Activated CD4-positive, CD25-positive, alpha-beta regulatory T cell (primary cell): ENCODE results near the gene DES.

Experiments used
- DNase-seq, 4 experiments: peaks; one replicate each; lab custom pipeline; 2025; lab: John Stamatoyannopoulos, UW

Gene DES

DNA sequence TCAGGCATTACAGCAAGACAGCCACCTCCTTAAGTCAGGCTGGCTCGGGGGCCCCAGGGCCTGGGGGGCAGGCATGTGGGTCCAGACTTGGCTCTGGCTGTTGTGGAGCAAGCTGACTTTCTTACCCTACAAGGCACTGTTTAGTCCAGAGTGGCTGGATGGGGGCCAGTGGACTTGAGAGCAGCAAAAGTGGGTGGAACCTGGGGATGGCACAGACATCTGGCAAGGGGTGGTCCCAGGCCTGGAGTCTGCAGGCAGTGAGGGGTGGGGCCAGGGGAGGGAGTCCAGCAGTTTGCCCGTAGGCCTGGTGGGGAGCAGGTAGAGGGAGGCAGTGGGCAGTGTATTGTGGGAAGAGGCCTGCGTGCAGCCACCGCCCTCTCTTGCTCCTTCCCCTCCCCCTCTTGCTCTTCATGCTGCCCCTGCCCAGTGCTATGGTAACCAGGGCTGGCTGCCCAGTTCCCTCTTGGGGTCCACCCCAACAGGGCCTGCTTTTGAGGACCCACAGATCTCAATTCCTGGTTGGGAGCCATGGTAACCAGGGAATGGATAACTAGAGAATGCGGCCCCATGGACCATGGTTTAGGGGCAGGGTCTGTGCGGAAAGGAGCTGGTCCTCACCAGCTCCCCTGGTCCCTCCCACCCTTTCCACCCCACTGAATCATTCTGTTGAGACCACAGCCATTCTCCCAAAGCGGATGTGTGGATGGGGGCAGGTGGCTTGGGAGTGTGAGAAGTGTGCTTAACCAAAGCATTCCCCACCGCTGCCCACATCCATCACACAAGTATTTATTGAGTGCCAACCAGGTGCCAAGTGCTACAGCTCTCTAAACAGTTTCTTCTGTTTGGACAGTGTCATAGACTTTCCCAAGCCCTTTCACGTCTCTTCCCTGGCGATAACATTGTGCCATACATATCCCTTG is 35.8 kb downstream of the DES start:
- no peak for DNase-seq

DNA sequence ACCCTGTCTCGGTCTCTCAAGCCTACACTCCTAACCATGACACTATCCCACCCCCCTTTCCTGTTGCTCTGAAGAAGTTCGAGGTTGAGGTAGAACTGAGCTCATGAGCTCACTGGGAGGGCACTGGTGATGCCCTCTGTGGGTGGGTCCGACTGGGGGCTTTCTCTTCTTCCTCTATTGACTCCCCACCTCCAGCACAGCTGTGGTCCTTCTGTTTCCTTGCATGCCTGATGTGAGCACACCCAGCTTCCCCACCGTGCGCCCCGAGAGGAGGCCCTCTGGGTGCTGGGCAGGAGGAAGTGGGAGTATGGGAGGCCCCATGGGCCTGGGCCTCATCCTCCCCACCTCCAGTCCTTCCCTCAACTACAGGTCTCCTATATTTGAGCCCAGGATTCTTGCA is 37.4 kb downstream of the DES start:
- no peak for DNase-seq

DNA sequence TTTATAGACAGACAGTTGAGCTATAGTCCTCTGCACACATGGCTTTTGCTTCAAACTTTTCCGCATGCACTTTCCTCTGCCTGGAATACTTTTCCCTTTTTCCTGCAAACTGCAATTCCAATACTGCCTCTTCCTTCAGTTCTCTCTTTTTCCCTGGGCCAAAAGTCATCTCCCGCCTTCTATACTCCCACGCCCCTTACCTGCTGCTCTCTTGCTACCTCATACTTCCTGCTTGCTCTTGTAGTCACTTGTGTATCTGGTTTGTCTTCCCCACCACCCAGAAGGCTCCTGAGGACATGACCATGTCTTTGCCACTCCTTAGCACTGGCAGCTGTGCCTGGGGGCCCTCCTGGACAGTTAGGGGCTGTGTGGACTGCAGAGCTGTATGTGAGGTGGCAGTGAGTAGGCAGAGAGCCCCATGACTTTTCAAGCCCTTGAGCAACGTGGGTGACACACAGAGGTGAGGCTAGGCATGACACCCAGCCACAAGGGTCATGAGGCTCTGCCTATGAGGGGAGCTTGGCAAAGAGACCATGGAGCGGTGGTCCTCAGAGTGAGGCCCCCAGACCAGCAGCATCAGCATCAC is 39.7 kb downstream of the DES start:
- DNase-seq: no peak

DNA sequence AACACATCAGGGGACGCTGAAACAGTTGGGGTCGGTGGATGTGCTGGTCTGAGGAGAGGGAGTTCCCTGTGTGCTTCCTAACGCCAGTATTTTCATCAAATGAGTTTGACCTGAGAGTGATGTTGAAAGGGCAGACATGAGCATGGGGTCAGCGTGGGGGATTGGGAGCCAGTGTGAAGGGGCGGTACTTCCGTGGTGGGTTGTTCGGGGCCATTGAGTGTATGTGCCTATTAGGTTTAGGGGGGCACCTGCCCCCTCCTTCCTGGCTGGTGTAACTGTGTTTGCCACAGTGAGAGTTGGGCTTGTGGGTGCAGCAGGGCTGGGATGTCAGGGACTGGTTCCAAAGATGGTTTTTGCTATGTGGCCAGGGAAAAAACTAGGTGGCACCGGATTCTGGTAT is 40.8 kb downstream of the DES start:
- no peak for DNase-seq

DNA sequence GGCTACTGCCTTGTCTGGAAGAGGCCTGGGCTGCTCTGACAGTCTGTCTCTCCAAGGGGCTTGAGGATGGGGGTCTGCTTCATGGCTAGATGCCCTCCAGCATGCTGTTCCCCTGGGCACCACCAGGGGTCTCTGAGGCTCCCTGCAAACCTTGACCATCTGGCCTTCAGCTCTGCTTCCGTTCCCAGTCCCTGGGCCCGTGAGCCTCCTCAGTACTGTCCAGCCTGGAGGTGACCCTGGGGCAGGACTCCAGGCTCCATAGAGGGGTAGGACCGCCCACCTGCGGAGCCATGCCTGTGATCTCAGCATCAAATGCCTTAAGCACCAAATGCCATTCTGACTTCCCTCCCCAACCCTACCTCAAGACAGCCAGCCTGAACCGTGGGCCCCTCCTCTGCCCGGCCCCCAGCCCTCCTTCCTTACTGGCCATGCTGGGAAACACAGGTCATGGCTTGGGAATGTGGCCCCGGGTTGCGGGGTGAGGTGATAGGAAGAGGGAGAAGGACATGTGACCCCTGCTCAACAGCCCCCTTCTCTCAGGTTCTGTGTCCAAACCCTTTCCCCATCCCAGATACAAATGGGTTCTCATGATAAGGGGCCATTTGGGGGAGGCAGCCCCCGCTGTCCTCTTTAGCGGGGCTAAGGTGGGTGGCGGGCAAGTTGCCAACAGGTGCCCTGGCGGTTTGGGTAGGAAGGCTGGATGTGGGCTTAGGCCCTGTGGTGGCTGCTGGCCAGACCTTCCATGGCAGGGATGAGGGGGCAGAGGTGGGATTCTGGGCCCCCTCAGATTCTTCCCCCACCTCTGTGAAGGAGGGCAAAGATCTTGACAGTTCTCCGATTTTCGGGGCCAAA is 41.5 kb downstream of the DES start:
- DNase-seq: peak in 2 of 4 experiments; percentile 6 to 21

DNA sequence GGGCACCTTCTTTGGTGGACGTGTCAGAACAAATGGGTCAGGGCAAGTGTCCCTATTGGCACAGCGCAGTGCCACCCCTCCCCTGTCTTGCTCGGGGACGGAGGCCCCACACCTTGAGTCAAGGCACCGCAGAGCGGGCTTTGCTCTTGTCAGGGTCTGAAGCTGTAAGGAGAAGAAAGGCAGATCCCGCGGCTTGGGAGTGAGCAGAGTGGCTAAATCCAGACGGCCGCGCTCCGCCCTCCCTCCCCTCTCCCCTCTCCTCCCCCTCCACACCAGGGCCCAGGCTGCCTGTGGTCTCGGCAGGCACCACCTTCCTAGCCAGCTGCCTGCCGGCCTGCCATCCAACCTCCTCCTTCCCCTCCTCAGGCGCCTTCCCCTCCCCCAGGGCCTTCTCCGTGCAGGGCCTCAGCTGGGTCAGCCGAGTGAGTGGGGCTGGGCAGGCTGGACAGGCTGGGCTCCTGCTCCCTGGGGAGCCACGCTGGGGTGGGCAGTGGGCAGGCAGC is 42.3 kb downstream of the DES start:
- no peak for DNase-seq

DNA sequence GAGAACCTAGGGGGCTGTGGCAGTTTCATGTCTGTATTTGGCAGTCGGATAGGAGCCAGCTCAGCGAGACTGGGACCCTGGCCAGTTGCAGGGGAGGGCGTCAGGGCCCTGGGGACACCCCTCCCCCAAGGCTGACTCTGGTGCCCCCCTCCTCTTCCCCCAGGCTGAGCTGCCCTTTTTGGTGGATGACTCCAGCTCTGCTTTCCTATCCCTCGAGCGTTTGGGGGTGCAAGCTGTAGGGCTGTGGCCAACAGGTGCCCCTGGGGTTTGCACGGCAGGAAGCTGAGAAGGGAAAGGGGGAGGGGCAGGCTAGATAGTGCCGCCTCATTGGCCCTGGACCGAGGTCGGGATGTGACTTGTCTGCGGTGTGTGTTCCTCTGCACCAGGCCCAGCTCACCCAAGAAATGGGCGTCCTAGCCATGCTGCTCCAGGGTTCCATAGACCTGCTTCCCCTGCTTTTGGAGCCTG is 42.9 kb downstream of the DES start:
- DNase-seq: no peak

DNA sequence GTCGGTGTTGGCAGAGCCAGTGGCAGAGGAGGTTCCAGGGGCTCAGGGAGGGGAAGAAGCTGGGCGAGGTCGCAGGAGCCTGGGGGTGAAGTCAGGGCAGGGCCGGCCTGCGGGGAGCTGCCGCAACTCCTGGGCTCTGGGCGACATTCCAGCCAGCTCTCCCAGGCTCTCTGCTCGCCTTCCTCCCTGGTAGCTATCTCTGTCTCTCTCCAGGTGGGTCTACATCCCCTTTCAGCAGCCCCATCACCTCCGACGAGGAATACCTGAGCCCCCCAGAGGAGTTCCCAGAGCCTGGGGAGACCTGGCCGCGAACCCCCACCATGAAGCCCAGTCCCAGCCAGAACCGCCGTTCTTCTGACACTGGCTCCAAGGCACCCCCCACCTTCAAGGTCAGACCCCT is 43.5 kb downstream of the DES start:
- DNase-seq: no peak

DNA sequence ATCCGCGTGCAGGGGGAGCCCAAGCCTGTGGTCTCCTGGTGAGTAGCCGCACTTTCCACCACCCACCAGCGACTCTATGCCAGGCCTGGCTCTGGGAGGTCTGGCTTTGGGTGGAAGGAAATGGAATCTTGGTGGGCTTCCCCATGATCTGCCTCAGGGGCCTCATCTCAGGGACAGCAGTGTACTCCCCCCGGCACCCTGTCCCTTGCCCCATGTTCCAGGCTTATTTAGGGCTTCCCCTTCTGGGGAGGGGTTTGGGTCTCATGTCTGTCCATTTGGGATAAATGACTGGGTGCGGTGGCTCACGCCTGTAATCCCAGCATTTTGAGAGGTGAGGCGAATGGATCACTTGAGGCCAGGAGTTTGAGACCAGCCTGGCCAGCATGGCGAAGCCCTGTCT is 44.2 kb downstream of the DES start:
- DNase-seq: no peak

DNA sequence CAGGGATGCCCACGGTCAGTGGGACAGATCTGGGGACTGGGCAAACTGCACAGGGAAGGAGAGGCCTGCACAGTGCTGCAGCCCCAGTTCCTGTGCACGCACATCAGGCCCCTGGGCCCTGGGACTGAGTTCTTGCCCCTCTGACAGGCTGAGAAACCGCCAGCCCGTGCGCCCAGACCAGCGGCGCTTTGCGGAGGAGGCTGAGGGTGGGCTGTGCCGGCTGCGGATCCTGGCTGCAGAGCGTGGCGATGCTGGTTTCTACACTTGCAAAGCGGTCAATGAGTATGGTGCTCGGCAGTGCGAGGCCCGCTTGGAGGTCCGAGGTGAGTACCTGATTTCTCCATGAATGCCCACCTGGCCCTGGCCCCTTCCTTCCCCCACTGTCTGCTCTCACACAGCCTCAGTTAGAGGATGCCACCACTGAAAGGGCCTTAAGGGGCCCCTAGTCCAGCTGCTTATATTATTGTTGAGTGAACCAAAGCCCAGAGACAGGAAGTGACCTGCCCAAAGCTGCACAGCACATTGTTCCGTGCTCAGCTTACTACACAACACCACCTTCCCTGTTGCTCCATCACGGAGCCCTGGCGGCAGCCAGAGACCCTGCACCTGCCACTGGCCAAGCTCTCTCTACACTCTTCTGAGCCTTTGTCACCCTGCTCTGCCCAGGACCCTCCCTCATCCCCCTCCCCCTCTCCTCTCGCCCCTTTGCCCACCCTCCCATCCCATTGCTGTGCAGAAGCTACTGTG is 46.3 kb downstream of the DES start:
- DNase-seq: no peak

DNA sequence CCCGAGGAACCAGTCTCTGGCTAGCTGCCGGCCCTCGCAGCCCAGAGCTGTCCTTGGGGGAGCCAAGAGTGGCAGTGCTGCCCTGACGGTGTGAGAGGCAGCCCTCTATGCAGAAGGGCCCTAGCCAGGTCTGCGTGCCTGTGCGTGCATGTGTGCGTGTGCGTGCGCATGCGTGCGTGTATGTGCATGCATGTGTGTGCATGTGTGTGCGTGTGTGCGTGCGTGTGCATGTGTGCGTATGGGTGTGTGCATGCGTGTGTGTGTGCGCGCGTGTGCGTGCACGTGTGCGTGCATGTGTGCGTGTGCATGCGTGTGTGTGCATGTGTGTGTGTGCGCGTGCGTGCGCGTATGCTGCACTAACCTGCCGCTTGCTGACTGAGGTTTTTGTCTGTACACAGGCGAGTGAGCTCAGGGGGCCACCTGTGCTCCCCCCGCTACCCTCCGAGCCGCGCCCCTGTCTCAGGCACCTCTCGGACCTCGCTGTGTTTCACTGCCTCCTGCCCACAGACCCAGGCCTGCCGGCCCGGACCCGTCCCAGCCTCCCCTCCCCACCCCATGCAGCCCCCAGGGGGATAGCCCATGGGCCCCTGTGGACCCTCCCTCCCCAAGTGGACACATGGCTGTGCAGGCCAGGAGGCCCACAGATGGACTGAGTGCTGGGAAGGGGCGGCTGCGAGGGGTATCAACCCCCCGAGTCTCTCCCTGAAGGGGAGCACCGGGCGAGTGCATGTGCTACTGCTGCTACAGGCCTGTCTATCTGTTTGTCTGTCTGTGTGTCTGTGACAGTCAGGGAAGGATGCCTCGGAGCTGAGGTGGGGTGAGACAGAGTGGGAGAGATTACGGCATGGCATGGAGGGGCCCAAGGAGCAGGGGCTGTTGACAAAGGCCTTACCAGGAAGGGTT is 47.7 kb downstream of the DES start:
- DNase-seq: no peak

DNA sequence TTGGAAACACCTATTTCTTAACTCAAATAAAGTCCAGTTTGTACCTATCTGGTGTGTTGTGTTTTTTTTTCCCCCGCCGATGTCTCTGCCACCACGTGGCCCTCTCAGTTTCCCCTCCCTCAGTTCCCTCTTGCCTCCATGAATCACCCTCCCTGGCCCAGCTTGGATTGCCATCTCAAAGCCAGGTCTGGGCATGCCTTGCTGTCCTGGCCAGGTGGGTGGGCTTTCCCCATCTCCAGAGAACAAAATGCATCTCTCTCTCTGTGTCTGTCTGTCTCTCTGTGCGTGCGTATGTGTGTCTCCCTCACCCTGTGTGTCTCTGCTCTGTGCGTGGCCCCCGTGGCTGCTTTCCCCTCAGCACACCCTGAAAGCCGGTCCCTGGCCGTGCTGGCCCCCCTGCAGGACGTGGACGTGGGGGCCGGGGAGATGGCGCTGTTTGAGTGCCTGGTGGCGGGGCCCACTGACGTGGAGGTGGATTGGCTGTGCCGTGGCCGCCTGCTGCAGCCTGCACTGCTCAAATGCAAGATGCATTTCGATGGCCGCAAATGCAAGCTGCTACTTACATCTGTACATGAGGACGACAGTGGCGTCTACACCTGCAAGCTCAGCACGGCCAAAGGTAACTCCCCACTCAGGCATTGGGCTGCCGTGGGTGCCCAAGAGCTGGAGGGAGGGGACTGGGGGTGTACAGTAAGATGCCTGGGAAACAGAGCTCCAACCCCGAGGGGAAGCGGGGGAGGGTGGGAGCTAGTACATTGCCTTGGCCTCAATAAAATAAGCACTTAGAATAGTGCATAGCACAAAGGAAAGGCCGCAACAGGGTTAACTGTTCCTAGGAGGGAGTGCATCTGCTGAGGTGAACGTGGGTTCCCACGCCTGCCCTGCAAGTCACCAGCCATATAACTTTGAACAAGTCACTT is 48.9 kb downstream of the DES start:
- no peak for DNase-seq

DNA sequence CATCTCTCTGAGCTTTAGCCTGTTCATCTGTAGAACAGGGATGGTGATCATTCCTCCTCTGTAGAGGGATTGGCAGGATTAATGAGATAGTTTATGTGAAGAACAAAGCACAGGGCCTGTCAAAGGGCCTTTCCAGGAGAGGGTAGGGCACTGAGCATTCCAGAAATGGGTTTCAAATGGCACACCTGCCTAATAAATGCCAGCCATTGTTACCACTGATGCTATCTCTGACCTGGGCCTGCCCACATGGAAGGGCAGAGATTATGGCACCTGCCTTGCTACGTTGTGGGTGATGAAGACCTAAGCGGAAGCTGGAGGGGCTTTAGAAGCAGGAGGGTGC is 49.5 kb downstream of the DES start:
- no peak for DNase-seq

DNA sequence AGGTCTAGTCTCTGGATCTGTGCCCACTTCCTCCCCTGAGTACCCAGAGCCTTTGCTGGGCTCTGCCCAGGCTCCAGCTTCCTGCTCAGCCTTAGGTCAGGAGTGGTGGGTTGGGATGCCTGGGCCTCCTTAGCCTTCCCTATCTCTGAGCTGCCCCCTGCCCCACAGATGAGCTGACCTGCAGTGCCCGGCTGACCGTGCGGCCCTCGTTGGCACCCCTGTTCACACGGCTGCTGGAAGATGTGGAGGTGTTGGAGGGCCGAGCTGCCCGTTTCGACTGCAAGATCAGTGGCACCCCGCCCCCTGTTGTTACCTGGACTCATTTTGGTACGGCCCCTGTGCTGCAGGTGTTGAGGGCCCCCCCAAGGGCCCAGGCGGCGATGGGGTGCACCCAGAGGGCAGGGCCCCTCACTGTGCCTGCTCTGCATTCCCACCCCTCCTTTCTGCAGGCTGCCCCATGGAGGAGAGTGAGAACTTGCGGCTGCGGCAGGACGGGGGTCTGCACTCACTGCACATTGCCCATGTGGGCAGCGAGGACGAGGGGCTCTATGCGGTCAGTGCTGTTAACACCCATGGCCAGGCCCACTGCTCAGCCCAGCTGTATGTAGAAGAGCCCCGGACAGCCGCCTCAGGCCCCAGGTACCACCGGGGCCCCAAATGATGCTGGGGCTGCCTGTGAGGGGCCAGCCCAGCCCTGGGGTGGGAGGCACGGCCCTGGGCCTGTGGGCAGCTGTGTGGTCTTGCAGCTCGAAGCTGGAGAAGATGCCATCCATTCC is 50.4 kb downstream of the DES start:
- DNase-seq: no peak

DNA sequence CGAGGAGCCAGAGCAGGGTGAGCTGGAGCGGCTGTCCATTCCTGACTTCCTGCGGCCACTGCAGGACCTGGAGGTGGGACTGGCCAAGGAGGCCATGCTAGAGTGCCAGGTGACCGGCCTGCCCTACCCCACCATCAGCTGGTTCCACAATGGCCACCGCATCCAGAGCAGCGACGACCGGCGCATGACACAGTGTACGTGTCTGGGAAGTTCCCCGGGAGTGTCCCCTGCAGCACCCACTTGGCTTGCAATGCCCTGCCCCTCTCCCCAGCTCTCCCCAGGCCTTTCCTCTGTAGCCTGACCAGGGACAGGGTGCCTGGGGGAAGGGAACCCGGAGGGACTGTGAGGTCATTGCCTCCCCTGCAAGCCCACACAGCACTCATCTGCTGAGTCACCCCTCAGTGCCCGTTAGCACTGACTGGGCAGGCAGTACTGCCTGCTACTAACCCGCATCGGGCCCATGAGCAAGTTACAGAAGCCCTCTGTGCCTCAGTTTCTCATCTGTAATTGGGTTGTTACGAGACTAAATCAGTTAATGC is 51.1 kb downstream of the DES start:
- no peak for DNase-seq

DNA sequence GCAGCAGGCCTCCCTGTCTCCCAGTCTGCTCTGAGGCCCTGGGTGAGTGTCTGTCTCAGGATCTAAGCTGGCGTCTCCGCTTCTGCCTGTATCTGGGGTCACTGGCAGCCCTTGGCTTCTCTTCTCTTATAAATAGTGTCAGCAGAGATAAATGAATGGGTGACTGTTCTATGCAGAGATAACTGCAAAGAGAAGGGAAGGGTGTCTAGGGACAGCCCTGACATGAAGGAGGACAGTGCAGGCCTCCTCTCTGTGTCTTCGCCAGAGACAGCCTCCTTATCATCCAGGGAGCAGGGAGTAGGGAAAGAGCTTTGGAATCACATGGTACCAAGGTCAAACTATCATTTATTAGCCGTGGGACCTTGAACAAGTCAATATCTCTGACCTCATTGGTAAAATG is 52.3 kb downstream of the DES start:
- no peak for DNase-seq

DNA sequence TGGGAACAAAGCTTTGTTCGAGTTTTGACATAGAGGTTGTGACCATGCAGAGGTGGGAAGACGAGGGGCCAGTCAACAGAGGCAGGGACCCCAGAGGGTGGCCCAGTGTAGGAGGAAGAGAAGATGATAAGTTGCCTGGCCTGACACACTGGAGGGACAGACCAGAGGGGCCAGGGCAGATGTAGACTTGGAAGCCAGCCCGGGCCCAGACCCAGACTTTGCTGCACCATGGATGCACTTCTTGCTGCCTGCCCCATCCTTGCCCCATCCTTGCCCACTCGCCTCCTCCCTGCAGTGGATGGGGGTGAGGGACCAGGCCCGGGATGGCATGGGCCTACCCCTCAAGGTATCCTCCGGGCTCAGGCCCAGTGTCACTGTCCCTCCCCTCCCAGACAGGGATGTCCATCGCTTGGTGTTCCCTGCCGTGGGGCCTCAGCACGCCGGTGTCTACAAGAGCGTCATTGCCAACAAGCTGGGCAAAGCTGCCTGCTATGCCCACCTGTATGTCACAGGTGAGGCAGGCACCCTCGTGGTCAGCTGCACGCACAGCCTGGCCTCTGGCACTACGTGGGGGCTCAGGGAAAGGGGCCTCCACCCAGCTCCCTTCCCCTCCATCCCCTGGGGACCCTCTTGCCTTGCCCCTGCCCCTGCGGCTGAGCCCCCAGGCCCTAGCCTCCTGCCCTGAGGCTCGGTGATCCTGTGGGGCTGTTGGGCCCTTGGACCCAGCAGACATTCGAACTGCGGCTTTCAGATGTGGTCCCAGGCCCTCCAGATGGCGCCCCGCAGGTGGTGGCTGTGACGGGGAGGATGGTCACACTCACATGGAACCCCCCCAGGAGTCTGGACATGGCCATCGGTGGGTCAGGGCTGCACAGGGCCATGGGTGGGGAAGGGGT is 53.5 kb downstream of the DES start:
- DNase-seq: no peak
